SK-N-DZ (cell line): Measurements from ENCODE around the gene TTBK2.
"Not testable (repeated sequence)": the region's sequence is repeated elsewhere in the genome, so short reads cannot be mapped to it uniquely, and the experiment has no call there.

Experiments
- DNase-seq: peaks from one replicate; pipeline ENCODE4 v3.0.0-alpha.2; 2015; ENCODE audit warnings: low spot score

Gene TTBK2

DNA sequence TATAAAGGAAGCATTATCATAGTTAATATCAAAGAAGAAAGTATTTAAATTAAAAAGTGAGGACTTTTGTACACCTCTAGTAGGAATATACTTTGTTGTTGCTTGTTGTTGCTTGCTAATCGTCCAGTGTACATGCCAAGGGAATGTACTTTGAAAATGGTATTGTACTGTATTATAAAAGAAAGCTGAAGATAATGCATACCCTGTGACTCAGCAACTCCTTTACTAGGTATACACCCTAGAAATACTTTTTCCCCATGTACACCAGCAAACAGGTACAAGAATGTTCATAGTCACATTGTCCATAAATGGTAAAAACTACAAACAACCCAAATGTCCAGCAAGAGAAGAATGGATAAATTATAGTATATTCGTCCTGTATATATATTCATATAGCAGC is 12.0 kb downstream of the TTBK2 start:
- no peak for DNase-seq

DNA sequence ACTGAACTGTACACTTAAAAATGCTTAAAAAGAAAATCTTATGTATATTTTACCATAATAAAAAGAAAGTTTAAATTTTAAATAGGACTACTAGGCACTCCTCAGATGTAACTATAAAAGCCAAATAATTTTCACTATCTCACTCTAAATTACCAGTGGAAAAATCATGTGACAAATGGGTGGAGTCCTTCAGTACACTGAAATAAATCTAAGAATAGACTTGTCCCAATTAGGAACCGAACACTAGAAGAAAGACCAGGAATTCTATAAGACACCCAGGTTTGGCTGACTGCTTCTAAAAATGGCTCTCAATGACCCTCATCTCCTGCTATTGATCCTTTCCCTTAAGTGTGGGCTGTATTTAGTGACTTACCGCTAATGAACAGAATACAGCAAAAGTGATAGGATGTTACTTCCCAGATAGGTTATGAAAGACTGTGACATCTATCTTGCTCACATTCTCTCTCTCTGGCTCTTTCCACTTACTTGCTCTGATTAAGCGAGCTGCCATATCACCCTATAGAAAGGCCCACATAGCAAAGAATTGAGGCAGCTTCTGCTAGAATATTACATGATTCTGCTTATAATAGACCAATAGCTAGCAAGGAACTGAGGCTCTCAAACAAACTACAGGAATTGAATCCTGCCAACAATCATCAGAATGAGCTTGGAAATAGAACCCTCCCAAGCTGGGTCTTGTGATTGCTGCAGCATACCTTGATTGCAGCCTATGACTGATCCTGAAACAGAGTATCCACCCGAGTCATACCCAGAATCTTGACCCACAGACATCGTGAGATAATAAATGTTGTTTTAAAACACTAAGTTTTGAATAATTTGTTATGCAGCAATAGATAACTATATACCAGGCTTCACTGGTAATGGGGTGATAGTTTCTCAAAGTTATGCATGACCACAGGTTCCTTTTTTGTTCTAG is 16.9 kb downstream of the TTBK2 start:
- no peak for DNase-seq

DNA sequence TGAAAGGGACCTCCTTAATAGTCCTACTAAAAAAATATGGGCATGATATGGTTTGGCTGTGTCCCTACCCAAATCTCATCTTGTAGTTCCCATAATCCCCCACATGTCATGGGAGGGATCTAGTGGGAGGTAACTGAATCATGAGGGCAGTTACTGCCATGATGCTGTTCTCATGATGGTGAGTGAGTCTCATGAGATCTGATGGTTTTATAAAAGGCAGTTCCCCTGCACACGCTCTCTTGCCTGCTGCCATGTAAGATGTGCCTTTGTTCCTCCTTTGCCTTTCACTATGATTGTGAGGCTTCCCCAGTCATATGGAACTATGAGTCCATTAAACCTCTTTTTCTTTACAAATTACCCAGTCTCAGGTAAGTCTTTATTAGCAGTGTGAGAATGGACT is 26.7 kb downstream of the TTBK2 start:
- not testable (repeated sequence) for DNase-seq

DNA sequence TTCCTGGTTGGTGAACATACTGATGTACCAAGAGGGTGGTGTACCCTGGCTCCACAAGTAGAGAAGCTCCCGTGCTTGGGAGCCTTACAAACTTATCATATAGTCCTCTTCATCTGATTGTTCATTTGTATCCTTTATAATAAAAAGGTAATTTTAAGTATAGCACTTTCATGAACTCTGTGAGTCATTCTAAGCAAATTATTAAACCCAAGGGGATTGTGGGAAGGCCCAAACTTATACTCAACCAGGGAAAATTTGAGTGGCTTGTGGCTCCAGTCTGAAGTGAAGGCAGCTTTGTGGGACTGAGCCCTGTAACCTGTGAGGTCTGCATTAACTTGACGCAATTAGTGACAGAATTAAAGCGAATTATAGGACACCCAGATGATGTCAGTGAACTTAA is 29.0 kb downstream of the TTBK2 start:
- no peak for DNase-seq

DNA sequence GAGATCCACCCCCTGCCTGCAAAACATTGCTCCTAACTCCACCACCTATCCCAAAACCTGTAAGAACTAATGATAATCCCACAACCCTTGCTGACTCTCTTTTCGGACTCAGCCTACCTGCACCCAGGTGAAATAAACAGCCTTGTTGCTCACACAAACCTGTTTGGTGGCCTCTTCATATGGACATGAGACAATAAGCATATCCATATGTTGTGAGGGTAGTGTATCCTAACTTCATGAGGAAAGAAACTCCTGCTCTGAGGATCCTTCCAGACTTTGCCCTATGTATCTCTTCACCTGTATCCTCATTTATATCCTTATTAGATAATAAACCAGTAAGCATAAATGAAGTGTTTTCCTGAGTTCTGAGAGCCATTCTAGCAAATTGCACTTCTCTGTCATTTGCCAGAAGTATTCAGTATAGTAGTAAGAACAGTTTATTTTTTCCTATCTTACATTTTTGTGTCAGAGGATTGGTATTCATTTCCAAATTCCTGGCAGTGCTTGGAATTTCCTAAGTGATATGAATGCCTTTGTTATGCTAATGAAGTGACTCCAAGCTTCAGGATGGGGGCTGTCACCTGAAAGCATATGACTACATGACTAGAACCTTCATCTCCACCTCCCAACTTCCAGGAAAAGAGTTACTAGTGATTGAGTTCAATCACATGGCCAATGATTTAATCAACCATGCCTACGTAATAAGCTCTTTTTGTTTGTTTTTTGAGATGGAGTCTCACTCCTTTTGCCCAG is 30.2 kb downstream of the TTBK2 start:
- DNase-seq, result no peak

DNA sequence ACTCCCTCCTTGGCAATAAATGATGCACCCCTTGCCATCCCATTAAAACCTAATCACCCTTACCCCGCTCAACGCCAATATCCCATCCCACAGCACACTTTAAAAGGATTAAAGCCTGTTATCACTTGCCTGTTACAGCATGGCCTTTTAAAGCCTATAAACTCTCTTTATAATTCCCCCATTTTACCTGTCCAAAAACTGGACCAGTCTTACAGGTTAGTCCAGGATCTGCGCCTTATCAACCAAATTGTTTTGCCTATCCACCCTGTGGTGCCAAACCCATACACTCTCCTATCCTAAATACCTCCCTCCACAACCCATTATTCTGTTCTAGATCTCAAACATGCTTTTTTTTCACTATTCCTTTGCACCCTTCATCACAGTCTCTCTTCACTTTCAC is 33.2 kb downstream of the TTBK2 start:
- not testable (repeated sequence) for DNase-seq

DNA sequence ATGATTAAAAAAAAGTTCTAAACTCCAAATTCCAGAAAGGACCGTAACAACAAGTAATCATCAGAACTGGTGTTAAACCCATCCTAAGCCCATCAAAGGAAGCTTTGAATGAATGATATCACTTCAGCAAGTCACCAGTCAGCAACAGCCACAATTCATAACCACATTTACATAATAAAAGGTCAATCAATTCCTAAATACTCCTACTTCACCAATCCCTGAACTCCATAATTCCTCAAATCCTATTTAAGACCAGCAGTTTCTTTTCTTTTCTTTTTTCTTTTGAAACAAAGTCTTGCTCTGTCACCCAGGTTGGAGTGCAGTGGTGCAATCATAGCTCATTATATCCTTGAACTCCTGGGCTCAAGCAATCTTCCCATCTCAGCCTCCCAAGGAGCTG is 40.5 kb downstream of the TTBK2 start:
- no peak for DNase-seq

DNA sequence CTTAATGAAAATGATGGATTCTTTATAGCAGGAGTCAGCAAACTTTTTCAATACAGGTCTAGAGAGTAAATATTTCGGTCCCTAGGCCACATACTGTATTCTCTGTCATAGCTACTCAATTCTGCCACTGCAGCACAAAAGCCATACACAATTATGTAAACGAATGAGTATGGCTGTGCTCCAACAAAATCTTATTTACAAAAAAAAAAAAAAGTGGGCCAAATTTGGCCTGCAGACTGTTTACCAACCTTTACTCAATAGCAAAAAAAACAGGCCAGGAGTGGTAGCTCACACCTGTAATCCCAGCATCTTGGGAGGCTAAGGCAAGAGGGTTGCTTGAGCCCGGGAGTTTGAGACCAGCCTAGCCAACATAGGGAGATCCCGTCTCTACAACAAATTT is 41.1 kb downstream of the TTBK2 start:
- no peak for DNase-seq

DNA sequence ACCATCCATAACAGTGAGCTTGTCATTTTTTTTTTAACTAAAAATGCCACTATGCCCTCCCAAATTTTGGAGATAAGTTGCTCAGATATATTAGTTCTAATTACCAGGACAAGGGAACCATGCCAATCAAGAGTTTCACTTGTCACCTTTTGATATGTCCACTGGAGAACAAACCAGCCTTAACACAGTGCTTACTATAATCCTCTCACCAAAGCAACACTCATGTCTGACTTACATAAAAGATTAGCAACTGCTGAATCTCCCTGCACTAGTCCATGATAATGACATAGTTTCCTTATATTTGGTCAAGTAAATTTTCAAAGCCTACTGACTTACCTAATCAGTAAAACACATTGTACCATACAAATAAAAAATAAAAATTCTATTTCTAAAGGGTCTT is 44.4 kb downstream of the TTBK2 start:
- no peak for DNase-seq

DNA sequence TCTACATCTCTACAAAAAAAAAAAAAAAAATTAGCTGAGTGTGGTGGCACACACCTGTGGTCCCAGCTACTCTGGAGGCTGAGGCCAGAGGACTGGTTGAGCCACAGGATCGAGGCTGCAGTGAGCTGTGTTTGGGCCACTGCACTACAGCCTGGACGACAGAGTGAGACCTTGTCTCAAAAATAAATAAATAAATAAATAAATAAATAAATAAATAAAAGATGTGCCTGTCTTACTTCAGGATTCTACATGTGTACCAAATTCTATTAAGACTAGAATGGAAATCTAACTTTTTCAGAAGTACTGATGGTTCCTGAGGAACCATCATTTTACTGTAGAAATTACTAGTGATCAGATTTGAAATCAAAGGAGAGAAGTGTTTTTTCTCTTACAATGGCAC is 51.9 kb downstream of the TTBK2 start:
- DNase-seq, result no peak

DNA sequence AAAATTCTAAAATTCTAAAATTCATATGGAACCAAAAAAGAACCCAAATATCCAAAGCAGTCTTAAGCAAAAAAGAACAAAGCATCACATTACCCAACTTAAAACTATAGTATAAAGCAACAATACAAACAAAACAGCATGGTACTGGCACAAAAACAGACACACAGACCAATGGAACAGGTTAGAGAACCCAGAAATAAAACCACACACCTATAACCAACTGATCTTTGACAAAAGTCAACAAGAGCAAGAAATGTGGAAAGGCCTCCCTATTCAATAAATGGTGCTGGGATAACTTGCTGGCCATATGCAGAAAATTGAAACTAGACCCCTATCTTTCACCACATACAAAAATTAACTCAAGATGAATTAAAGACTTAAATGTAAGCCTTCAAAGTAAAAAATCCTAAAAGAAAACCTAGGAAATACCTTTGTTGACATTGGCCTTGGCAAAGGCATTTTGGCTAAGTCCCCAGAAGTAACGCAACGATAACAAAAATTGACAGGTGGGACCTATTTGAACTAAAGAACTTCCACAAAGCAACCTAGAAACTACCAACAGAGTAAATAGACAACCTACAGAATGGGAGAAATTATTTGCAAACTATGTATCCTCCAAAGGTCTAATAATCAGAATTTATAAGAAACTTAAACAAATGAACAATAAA is 56.9 kb downstream of the TTBK2 start:
- no peak for DNase-seq

DNA sequence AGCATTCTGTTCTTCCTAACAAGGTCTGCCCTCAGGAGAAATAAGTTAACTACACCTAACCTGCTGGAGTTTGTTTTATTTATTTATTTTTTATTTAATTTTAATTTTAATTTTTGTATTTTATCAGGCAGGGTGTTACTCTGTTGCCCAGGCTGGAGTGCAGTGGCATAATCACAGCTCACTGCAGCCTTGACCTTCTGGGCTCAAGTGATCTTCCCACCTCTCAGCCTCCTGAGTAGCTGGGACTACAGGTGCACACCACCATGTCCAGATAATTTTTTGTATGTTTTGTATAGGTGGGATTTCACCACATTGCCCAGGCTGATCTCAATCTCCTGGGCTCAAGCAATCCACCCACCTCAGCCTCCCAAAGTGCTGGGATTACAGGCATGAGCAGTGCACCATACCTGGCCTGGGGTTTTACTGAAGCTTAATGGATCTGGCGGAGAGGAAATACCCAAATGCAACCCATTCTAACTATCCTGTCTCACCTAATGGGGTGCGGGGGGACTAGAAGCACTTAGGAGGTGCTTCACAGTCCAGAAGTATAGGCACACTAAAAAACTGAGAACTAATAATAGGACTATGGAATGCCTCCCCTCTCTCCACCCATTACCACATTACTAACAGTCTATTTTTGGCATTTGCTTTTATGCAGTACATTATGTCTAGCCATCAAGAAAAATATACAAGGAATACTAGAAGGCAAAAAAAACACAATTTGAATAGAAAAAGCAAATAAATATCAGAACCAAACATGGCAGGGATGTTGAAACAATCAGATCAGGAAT is 61.4 kb downstream of the TTBK2 start:
- no peak for DNase-seq

DNA sequence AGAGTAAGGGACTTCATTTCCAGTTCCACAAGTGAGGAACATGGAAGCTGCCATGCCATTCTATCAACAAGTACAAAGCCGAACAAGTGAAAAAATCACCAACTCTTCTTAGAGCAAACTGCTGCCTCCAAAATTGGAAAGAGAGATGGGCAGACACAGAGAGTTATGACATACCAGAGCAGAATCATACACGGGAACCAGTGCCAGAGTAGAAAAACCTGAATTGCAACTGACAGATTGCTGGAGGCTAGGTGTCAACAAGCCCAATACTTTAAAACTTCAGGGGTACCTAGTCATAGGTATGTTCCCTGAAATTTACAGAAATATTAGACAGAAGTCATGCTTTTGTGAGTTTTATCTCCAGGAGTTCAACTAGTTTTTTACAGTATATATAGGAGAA is 62.0 kb downstream of the TTBK2 start:
- DNase-seq, result no peak

DNA sequence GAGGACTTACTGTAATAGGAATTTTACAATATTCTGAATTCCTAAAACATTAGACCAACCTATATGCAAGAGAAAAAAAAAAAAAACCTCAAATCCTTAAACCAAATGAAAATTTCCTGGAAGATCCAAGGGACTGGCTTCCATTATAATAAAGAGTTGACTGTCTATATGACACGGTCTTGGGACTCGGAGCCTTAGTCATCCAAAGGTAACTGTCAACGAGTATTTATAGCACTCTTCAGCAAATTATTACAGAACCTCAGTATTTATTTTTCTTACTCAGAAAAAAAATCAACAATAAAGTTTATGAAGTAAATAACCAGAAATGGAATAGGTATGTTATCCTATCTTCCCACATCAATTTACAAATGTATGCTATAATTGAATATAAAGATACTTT is 66.0 kb downstream of the TTBK2 start:
- DNase-seq, result no peak

DNA sequence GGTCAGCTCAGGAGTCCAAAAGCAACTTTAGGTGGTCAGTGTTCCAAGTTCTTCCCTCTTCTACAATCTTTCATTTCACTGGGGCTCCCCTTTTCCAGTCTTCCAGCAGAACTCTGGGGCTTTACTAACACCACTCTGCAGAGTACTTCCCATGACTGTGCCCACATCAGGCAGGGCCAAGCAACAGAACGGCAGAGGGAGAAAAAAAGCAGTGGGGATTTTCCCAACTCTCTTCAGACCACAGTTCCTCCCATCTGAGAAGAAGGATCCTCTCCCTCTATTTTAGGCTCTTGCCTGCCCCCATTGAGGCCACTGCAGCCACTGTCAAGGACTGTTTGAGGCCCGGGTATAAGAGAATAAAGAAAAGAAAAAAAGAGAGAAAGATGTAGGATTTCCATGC is 70.7 kb downstream of the TTBK2 start:
- no peak for DNase-seq

DNA sequence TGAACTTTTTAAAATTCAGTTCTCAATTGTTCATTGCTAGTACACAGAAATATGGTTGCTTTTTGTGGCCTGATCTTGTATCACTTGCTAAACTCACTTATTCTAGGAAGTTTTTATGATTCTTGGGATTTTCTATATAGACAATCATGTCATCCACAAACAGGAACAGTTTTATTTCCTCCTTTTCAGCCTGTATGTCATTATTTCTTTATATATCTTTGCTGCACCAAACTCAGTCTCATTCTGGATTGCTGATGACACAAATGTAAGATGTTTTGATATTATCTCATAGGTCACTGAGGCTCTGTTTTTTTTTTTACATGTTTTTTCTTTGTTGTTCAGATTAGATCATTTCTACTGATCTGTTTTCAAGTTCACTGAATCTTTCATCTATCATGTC is 71.7 kb downstream of the TTBK2 start:
- no peak for DNase-seq

DNA sequence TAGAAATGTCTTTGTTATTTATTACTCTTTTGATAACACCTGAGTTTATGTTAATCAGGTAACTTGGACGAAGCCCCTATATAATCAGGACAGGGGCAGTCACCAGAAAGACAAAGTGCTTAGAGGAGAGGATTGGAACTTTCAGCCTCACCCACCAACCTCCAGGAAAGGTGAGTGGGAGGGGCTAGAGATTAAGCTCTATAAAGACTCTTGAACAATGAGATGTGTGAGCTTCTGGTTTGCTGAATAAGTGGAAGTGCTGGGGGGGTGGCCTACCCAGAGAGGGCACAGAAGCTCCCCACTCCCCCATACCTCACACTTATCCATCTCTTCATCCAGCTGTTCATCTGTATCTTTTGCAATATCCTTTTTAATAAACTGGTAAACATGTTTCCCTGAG is 73.9 kb downstream of the TTBK2 start:
- DNase-seq, result no peak

DNA sequence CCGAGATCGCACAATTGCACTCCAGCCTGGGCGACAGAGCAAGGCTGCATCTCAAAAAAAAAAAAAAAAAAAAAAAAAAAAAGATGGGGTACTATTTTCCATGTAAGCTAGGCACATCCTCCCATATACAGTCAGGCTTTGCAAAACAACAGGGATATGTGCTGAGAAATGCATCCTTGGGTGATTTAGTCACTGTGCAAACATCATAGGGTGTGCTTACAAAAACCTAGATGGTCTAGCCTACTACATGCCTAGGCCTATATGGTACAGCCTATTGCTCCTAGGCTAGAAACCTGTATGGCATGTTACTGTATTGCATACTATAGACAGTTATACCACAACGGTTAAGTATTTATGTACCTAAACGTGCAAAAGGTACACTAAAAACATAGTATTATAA is 75.0 kb downstream of the TTBK2 start:
- DNase-seq, result no peak

DNA sequence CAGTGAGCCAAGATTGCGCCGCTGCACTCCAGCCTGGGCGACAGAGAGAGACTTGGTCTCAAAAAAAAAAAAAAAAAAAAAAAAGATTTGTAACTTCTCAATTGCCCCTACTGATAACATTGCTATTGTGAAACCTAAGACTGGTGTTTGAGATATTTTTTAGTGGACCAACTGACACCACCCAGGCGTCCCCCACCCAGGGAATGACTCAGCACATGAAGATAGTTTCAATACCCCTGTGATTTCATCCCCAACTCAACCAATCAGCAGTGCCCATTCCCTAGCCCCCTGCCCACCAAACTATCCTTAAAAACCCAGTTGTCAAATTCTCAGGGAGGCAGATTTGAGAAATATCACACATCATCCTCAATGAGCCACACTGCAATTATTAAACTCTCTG is 76.9 kb downstream of the TTBK2 start:
- DNase-seq, result no peak

DNA sequence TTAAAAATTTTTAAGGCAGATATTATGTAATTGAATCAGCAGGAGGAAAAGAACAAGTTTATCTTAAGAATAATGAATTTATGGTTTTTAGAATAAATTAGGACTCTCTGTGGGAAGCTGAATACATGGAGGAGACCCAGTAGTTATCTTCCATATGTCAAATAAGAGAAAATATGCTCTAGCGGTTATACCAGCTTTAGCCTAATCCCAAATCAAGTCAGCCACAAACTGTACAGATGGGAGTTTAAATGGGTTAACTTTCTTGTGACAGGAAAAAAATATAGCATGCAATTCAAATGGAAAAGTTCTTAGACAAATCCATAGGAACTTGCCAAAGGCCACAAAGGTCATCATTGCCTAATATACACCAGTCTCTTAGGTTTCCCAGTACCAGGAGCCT is 84.3 kb downstream of the TTBK2 start:
- no peak for DNase-seq

DNA sequence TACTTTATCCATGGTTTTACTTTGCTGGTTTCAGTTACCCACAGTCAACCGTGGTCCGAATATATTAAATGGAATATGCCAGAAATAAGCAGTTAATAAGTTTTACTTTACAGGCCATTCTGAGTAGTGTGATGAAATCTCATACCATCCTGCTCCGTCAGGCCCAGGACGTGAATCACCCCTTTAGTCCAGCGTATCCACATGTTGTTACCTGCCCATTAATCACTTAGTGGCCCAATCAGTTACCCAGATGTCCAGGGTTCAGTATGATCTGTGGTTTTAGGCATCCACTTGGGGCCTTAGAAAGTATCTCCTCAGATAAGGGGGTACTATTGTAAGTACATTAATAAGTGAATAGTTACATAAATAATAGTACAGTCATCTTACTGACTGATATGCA is 88.0 kb downstream of the TTBK2 start:
- no peak for DNase-seq
